Measurements from ENCODE around the gene DRD4. TPM values are rescaled to one million over a fixed set of nuclear protein-coding genes. Genes with fewer than 3 reads are reported as not detected.

The DRD4 gene
- total and polyA plus RNA-seq, 10 of the 15 experiments (the other 5 are each of a cell fraction or from before 2014, with no cell fraction given): not detected

GRCh38 chr11:605286-606129, 31.6 kb upstream of the DRD4 start:
- in situ Hi-C loops (cut with MboI): no loop called here
- Histone ChIP-seq H3K9ac (ENCODE audit: control insufficient read depth, insufficient read depth, low read length) (no peak overlapping the region), H3K36me3 (ENCODE audit: control insufficient read depth in 2 of 2, insufficient read depth in 2 of 2, low read length in 1 of 2) (peaks cover 14 to 63% of the 10 kb centered on the region in 2 experiments; a peak in 3 of 4 replicates), H4K20me1 (ENCODE audit: control insufficient read depth, insufficient read depth) (no peaks in the 10 kb centered on the region; the same call in 1 of the 2 replicates), H3K4me2 (ENCODE audit: control insufficient read depth, insufficient read depth) (no peak overlapping the region), H3K4me3 (no peak overlapping the region), H3K4me1 (ENCODE audit: control insufficient read depth, insufficient read depth, low read length) (no peaks in the 10 kb centered on the region), H2AFZ (ENCODE audit: control insufficient read depth, low read depth, low read length) (no peak overlapping the region), H3K27me3 (replicated peaks in 1 of 2; ENCODE audit: control insufficient read depth in 2 of 2, insufficient read depth in 2 of 2, low read length in 1 of 2) (no peaks in the 10 kb centered on the region), H3K79me2 (ENCODE audit: control insufficient read depth, insufficient read depth, low read length) (no peaks in the 10 kb centered on the region), H3K27ac (ENCODE audit: control insufficient read depth, insufficient read depth) (no peak overlapping the region), H3K9me3 (replicated peaks; ENCODE audit: control insufficient read depth, insufficient read depth, low read length) (no peaks in the 10 kb centered on the region)
- ChIA-PET RAD21 (ENCODE audit: unreplicated experiment) (no interaction called here), POLR2A (no interaction called here), SMC1A (ENCODE audit: uncharacterized antibody, unreplicated experiment) (no interaction called here), CTCF (no interaction called here)
- ATAC-seq (no peak), FAIRE-seq (no peak), DNase-seq (ENCODE audit: low read depth, low spot score) (no peak)
- no TSS peak for BruUV-seq (replicated peaks)
- WGBS (ENCODE audit: insufficient coverage, insufficient replicate concordance, low lambda C conversion rate, missing lambda C conversion rate): 92% methylated on average over 33 of the region's 33 CpGs
- intact Hi-C loops (cut with micrococcal nuclease; ENCODE audit: unreplicated experiment): no loop called here
- no peak for TF ChIP-seq USF1 (IDR thresholded peaks at IDR 0.05; ENCODE audit: borderline replicate concordance, extremely low read length, insufficient read depth, low read depth, low read length)
- TF ChIP-seq SUPT20H (IDR thresholded peaks at IDR 0.05; ENCODE audit: borderline replicate concordance, control insufficient read depth, low read depth, low read length): no peak
- no peak for TF ChIP-seq TCF7 (IDR thresholded peaks at IDR 0.05; ENCODE audit: borderline replicate concordance)
- no peak for TF ChIP-seq IRF4 (IDR thresholded peaks at IDR 0.05; ENCODE audit: low read depth, low read length)
- TF ChIP-seq HCFC1 (IDR thresholded peaks at IDR 0.05; ENCODE audit: low read length): no peak
- no peak for TF ChIP-seq ZBTB4 (CRISPR knock-in tag; IDR thresholded peaks at IDR 0.05)
- no peak for TF ChIP-seq SMAD1 (IDR thresholded peaks at IDR 0.05; ENCODE audit: low read depth, partially characterized antibody)
- TF ChIP-seq SMAD5 (IDR thresholded peaks at IDR 0.05; ENCODE audit: low read depth): no peak
- no peak for TF ChIP-seq TCF12 (IDR thresholded peaks at IDR 0.05; ENCODE audit: low read depth, low read length)
- TF ChIP-seq ZNF687 (IDR thresholded peaks at IDR 0.05): no peak
- no peak for TF ChIP-seq MYC (IDR thresholded peaks at IDR 0.05; ENCODE audit: insufficient read depth, insufficient read length, insufficient replicate concordance, low read length, severe bottlenecking)
- TF ChIP-seq YBX1 (IDR thresholded peaks at IDR 0.05): no peak
- no peak for TF ChIP-seq EGR1 (IDR thresholded peaks at IDR 0.05; ENCODE audit: borderline replicate concordance in 1 of 2, low read depth in 2 of 2, low read length in 2 of 2)
- no peak for TF ChIP-seq JUNB (IDR thresholded peaks at IDR 0.05)
- TF ChIP-seq IKZF1 (conservative IDR thresholded peaks at IDR 0.05): no peak
